Measurements from ENCODE around the gene ABHD15.

Gene ABHD15

GRCh38 chr17:29594519-29595090 lies 27.8 kb upstream of the ABHD15 start:
- DNase-seq: no peak

GRCh38 chr17:29593591-29594518 lies 27.0 kb upstream of the ABHD15 start:
- peak; percentile 47 for DNase-seq

DNA sequence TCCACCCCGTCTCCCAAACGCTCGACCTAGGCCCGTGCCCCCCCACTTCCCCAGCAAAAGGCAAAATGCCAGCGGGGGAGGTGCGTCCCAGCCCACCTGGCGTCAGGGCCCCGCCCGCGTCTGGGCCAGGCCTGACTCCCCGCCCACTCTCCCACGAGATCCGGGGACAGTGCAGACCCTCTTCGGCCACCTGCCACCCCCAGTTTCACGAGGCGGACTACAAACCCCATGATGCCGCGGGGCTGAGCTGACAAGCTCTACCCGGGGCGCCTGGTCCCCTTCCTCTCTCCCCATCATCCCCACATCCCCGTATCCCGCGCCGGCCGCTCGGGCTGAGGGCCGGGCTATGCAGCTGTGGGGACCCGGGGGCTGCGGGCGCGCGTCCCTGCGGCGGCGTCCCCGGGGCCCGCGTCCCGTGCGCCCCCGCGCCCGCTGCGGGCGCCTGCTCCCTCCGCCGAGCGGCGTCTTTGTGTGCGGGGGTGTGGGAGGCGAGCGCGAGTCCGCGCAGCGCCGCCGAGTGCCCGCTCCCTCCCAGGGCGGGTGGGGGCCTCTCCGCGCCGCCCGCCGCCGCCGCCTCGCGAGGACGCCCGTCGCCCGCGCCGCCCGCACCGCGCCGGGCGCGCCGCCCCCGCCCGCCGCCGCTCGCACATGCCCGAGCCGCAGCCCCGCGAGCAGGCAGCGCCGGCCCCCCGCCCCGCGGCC lies 26.2 kb upstream of the ABHD15 start, which contains the start of gene ANKRD13B:
ANKRD13B (plus strand) TSS at position 283 of the 702 bp plus-strand sequence. CDS start 490 bp downstream, outside the sequence.
- peak; percentile 72 for DNase-seq

DNA sequence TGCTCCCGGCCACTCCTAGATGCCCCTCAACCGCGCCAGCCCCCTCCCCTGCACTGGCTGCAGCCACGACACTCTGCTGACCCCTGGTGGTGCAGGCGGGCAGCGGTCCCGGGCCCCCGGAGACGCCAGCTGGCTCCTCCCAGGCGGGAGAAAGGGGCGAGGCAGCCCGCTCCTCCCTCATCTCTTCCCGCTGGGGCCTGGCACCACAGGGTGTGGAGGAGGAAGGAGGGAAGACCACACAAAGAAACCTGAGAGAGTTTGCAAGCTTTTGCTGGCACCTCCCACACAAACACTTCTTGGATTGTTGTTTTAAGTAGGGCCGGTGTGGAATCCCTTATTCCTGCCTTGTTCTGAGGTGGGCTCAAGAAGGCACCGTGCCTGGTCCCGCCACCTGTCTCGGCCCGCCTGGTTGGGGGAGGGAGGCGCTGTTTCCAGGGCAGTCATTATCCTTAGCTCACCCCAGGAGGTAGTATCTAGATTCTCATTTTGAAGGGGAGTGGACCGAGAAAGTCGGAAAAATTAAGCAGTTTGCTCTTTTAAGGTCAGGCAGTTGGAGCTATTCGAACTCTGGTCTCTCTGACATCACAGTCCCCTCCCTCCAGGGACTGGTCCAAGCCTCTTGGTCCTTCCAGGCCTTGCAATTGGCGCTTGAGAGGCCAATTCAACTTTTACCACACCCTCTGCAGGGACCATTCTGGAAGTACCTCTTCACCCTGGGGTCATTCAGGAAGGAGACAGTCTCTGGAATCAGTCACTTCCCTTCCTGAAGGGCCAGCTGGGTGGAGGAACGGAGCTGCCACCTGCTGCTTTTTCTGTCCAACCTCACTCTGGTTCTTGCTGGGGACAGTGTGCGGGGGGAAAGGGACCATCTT lies 25.1 kb upstream of the ABHD15 start:
- peak; percentile 92 for DNase-seq

GRCh38 chr17:29591146-29591736 lies 24.4 kb upstream of the ABHD15 start:
- DNase-seq: no peak

DNA sequence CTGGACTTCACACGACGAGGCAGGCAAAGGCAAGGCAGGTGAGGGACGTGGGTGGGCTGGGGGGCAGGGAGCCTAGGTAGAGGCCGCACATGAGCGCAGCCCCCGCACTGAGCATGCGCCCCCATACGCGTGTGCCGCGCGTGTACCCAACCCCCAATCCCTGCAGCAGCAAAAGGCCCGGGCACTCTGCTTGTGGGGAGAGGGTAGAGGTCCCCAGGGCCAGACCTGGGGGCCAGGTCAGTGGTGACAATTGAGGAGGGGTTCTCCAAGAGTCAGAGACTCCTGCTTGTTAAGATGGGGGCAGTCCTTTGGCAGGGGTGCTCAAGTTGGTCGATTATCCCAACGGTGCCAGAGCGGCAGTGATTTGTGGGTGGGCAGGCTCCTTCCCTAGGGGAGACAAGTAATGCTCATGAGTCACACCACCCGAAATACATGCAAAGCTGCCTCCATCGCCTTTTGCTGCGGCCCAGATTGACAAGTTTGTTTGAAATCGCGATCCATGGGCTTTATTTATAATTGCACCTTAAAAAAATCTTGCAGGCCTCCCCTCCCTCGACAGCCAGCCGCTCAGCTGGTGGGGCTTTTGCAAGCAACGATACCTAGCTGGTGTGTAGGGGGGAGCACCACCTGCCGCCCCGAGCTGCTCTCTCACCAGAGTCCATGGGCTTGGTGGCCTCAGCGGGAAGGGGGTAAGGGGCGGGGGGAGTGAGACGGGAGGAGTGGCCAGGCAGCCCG lies 23.7 kb upstream of the ABHD15 start:
- peak; percentile 63 for DNase-seq

DNA sequence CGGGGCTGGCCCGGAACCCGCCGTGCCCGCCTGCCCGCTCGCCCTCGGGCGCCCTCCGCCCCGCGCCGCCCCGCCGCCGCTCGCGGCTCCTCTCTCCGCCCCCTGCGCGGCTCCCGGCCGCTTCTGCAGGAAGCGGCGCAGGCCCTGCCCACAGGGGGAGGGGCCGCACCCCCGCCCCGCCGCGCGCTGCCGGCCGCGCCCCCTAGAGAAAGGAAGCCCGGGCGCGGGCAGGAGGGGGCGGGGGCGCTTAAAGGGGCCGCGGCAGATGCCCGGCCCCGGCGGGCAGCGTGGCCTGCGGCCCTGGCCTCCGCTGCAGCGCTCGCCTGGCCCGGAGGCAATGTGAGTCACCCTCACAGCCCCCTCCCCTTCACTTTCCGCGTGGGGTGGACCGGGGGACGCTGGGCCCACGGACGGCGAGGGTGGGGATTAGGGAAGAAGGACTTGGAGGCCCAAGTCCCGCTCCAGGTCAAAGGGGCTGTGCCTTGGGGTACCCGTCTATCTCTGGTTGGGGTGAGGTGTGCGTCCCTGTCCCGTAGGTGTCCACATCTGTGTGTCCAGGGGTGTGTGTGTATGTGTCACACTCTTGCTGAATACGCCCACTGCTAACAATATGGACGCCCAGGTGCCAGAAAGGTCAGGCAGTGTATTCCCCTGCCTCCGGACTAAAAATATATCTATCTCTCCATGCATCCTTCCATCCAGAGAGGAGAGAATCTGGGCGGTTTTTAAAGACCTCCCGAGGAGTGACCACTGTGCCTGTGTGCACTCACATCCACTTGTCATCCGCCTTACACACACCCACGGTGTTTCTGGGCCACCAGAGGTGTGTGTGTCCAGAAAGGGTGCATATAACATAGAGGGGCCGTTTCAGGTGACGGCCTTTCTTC lies 22.9 kb upstream of the ABHD15 start, which contains the start of gene GIT1:
GIT1 (minus strand) TSS at position 125 of the 887 bp plus-strand sequence. CDS start 270 bp downstream, outside the sequence.
- peak; percentile 68 for DNase-seq

- DNase-seq: no peak
These were observed 21.9 kb upstream of the ABHD15 start for GRCh38 chr17:29588562-29589411.

DNA sequence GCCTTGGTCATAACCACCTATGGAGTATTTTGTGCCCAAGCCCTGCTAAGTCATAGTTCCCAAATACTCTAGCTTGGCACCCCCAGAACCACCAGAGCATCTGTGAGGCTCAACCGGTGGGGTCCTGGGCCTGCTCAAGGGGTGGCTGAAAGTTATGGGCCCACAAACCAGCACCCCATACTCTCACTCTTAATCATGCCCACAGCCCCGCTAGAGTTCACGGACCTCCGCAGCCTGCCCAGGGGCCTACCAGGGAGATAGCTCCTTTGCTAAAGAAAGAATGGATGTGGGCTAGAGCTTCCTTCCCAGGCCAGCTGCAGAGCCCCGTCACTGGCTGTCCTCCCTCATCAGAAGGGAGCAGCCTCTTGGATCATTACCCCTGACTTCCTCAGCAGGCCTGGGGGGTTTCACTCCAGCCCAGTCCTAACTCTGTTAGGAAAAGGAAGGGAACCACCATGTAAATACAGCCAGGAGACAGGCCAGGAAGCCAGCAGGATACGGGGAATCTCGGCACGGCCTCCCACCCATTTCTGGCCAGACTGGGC lies 21.3 kb upstream of the ABHD15 start:
- no peak for DNase-seq

- DNase-seq: no peak
These were observed 20.8 kb upstream of the ABHD15 start for GRCh38 chr17:29587591-29587990.

GRCh38 chr17:29586676-29587469 lies 20.0 kb upstream of the ABHD15 start:
- no peak for DNase-seq

DNA sequence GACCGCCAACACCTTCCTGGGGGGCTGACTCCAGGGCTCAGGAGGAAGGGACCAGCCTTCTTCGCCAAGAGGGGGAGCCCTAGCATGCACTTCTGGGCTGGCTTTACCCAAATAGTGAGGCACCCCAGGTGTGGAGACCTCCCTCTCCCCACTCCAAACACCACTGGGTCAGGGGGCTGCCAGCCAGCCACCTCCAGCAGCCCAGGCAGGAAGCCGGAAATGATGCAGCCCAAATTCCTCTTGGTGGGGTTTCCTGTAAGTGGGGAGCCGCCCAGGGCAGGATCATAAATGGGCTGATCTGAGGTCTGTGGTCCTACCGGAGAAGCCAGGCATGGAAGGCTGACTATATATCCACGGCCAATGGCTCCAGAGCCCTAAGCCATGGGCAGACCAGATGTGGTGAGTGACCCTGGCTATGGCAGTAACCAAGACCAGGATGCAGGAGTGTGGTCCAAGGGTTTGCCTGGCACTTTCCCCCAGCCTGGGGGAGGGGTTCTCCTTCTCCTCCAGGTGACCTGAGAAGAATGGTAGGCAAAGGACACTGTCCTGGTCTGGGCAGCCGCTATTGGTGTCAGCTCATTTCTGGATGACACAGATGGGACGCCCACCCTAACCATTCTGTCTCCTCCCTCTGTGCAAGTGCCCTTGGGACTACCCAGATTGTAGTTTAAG lies 18.4 kb upstream of the ABHD15 start:
- no peak for DNase-seq

GRCh38 chr17:29584452-29585079 lies 17.7 kb upstream of the ABHD15 start:
- DNase-seq: no peak

DNA sequence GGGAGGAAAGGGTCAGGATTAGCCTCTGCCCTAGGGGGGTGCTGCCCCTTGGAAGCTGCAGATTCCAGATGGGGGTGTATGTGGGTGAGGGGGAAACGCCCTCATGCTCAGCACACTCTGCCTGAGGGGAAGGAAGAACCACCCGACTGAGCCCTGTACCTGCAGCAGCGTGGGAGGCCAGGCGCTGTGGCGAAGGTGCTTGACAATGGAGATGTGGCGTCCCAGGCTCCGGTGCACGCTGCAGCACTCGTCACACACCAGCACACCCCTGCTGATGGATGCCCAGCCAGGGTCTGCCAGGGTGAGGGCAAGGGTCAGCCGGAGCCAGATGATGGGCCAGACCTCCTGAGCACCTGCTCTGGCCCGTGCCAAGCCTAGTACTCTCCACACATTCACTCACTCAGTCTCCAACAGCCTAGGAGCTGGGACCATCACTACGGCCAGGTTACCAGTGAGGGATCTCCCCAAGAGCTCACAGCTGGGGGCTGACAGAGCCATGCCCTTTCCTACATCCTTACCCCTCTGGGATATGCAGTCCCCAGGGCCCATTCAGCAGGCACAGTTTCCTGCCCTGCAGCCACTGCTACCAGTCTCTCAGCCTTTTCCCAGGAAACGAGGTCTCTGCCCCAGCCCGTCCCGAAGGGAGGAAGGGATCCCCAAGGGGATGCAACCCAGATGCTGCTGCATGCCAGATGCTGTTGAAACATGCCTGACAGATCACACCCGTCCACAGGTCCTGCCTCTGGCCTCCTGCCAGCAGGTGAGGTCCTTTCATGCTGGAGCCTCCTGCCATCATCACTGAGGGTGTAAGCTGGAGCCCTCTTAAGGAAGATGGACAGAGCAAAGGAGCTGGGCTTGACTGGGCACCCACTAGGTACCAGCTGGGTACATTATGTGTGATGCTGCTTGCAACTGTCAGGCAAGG lies 16.7 kb upstream of the ABHD15 start:
- peak; percentile 16 for DNase-seq

GRCh38 chr17:29582772-29583171 lies 15.9 kb upstream of the ABHD15 start:
- DNase-seq: no peak

DNA sequence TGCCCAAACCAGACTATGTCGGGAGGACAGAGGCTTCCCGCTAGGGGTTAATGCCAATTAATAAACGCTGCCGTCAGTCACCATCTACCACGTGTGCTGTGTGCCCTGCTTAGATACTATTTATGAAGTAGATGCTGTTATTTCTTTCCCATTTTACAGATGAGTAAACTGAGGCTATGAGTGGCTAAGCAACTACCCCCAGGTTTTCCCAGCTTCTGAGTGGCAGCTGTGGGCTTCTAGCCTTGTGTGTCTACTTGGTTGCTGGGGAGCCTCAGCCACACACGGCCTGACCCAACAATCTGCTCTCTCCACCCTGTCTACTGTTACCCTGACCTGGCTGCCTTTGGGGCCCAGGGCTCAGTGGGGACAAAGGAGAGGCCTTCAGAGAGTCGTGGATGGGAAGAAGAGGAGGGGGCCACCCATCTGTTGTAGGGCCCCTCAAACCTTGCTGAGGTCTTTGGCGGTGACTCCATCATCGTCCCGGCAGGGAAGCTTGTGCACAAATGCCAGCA lies 15.5 kb upstream of the ABHD15 start:
- no peak for DNase-seq
